Measurements from ENCODE around the gene MATR3. TPM values are rescaled to one million over a fixed set of nuclear protein-coding genes. Genes with fewer than 3 reads are reported as not detected.
"Not testable (repeated sequence)": the region's sequence is repeated elsewhere in the genome, so short reads cannot be mapped to it uniquely, and the experiment has no call there.

Gene MATR3
- total RNA-seq, 3 donors from 2014 or later = 201 to 208 (median 202) TPM

- H3K9me3 Mint-ChIP-seq = no peaks in the 10 kb centered on the region
- peak; percentile 96 for DNase-seq
- peaks cover 13% of the 10 kb centered on the region for H3K36me3 Mint-ChIP-seq (ENCODE audit: insufficient read depth)
- ATAC-seq = peak; percentile 91 to 92
- peaks cover 48% of the 10 kb centered on the region for H3K4me1 Mint-ChIP-seq (ENCODE audit: low read depth)
- H3K27me3 Mint-ChIP-seq (ENCODE audit: low read depth) = no peaks in the 10 kb centered on the region
- peak within 1 kb of the TSS; percentile 100 for H3K4me3 Mint-ChIP-seq
These were observed 48.3 kb downstream of the MATR3 start, which contains the start of gene PAIP2 for GRCh38 chr5:139341689-139342422. TSS of gene PAIP2 (plus strand) at chr5:139341854. CDS start at chr5:139363785, 21,931 bp downstream.

DNA sequence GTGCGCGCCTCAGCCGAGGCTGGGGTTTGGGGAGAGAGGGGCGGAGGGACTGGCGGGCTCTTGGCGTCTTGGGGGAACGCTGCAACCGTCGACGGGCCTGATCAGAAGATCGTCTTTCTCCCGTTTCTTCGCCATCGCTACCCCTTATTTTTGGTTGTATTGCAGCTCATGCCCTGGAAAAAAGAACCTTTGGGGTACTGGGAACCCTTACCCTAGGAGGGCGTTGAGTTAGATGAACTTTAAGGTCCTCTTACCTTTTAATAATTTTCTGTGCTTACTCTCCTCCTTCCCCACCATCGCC lies 48.8 kb downstream of the MATR3 start:
- H3K4me3 Mint-ChIP-seq = peak overlapping the region; percentile 100
- peak; percentile 75 to 79 for ATAC-seq

DNA sequence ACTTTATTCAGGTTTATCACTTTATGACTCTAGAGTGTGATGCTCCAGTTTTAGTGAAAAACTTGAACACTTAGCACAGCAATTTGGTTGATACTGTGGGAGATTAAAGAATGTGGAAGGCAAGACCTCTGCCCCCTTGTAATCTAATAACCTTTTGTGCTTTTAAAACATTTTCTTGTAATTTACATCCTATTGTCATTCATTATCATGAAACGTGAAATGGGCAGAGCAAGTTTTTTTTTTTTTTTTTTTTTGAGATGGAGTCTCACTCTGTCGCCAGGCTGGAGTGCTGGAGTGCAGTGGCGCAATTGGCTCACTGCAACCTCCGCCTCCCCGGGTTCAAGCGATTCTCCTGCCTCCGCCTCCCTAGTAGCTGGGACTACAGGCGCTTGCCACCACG lies 49.9 kb downstream of the MATR3 start:
- Mint-ChIP-seq H3K9me3 (no peaks in the 10 kb centered on the region), H3K4me3 (peak overlapping the region; percentile 100), H3K4me1 (ENCODE audit: low read depth) (peaks cover 50% of the 10 kb centered on the region), H3K27me3 (ENCODE audit: low read depth) (no peaks in the 10 kb centered on the region), H3K36me3 (ENCODE audit: insufficient read depth) (peaks cover 16% of the 10 kb centered on the region)
- DNase-seq (no peak), ATAC-seq (no peak)

More for the DNA sequence above, 48.8 kb downstream of the MATR3 start:
- Mint-ChIP-seq H3K36me3 (ENCODE audit: insufficient read depth) (peaks cover 15% of the 10 kb centered on the region), H3K27me3 (ENCODE audit: low read depth) (no peaks in the 10 kb centered on the region), H3K4me1 (ENCODE audit: low read depth) (peaks cover 50% of the 10 kb centered on the region), H3K9me3 (no peaks in the 10 kb centered on the region)
- DNase-seq = peak; percentile 69

DNA sequence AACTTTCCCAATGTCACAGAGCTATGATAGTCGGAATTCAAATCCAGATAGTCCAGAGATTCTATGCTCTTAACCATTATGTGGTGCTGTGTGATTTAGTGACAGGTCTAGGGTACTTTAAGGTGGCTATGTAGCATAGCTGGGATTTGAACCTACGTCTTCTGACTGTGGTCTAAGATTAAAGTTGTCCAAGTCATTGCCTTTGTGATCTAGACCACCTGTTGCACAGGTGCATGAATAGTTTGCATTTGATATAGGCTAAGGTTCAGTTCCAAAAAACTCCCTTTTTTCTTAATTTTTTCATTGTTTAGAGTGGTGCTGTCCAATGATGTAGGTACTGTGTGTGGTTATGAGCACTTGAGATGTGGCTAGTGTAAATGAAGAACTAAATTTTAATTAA lies 50.6 kb downstream of the MATR3 start:
- Mint-ChIP-seq H3K27me3 (ENCODE audit: low read depth) (no peaks in the 10 kb centered on the region), H3K4me3 (peak overlapping the region; percentile 52), H3K9me3 (no peaks in the 10 kb centered on the region), H3K36me3 (ENCODE audit: insufficient read depth) (peaks cover 16% of the 10 kb centered on the region), H3K4me1 (ENCODE audit: low read depth) (peaks cover 54% of the 10 kb centered on the region)
- no peak for ATAC-seq
- no peak for DNase-seq

GRCh38 chr5:139345442-139345841 lies 51.9 kb downstream of the MATR3 start:
- not testable (repeated sequence) for H3K27me3 Mint-ChIP-seq (ENCODE audit: low read depth); DNase-seq; H3K9me3 Mint-ChIP-seq; H3K4me3 Mint-ChIP-seq; ATAC-seq
- H3K4me1 Mint-ChIP-seq (ENCODE audit: low read depth) = peaks cover 54% of the 10 kb centered on the region
- peaks cover 16% of the 10 kb centered on the region for H3K36me3 Mint-ChIP-seq (ENCODE audit: insufficient read depth)

DNA sequence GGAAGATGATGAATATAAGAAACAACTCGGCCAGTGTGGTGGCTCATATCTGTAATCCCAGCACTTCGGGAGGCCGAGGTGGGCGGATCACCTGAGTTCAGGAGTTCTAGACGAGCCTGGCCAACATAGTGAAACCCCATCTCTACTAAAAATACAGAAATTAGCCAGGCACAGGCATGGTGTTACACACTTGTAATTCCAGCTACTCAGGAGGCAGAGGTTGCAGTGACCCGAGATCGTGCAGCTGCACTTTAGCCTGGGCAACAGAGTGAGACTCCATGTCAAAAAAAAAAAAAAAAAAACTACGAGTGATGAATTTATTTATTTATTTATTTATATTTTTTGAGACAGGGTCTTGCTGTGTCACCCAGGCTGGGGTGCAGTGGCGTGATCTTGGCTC lies 54.3 kb downstream of the MATR3 start:
- Mint-ChIP-seq H3K4me1 (ENCODE audit: low read depth) (peaks cover 49% of the 10 kb centered on the region), H3K36me3 (ENCODE audit: insufficient read depth) (peaks cover 16% of the 10 kb centered on the region)
- not testable (repeated sequence) for H3K27me3 Mint-ChIP-seq (ENCODE audit: low read depth); ATAC-seq; DNase-seq; H3K9me3 Mint-ChIP-seq; H3K4me3 Mint-ChIP-seq

GRCh38 chr5:139354186-139354585 lies 60.6 kb downstream of the MATR3 start:
- no peaks in the 10 kb centered on the region for H3K9me3 Mint-ChIP-seq
- DNase-seq = no peak
- peaks cover 31% of the 10 kb centered on the region for H3K4me1 Mint-ChIP-seq (ENCODE audit: low read depth)

DNA sequence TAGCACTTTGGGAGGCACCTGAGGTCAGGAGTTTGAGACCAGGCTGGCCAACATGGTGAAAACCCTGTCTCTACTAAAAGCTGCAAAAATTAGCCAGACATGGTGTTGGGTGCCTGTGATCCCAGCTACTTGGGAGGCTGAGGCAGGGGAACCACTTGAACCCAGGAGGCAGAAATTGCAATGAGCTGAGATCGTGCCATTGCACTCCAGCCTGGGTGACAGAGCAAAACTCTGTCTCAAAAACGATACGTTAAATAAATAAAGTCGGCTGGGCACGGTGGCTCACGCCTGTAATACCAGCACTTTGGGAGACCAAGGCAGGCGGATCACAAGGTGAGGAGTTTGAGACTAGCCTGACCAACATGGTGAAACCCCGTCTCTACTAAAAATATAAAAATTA lies 62.4 kb downstream of the MATR3 start:
- H3K36me3 Mint-ChIP-seq (ENCODE audit: insufficient read depth); ATAC-seq; DNase-seq; H3K4me3 Mint-ChIP-seq; H3K9me3 Mint-ChIP-seq; H3K27me3 Mint-ChIP-seq (ENCODE audit: low read depth): not testable (repeated sequence)
- peaks cover 31% of the 10 kb centered on the region for H3K4me1 Mint-ChIP-seq (ENCODE audit: low read depth)

More at GRCh38 chr5:139354186-139354585, 60.6 kb downstream of the MATR3 start:
- Mint-ChIP-seq H3K4me3 (no peak overlapping the region), H3K27me3 (ENCODE audit: low read depth) (no peaks in the 10 kb centered on the region), H3K36me3 (ENCODE audit: insufficient read depth) (peaks cover 8% of the 10 kb centered on the region)
- no peak for ATAC-seq

- H3K4me1 Mint-ChIP-seq (ENCODE audit: low read depth) = peaks cover 24% of the 10 kb centered on the region
- no peak overlapping the region for H3K4me3 Mint-ChIP-seq
- no peaks in the 10 kb centered on the region for H3K27me3 Mint-ChIP-seq (ENCODE audit: low read depth)
- no peaks in the 10 kb centered on the region for H3K9me3 Mint-ChIP-seq
- no peak for DNase-seq
- peaks cover 8% of the 10 kb centered on the region for H3K36me3 Mint-ChIP-seq (ENCODE audit: insufficient read depth)
- ATAC-seq = no peak
These were observed 64.5 kb downstream of the MATR3 start for GRCh38 chr5:139358064-139358463.

- Mint-ChIP-seq H3K4me1 (ENCODE audit: low read depth) (peaks cover 16% of the 10 kb centered on the region), H3K36me3 (ENCODE audit: insufficient read depth) (peaks cover 15% of the 10 kb centered on the region), H3K9me3 (no peaks in the 10 kb centered on the region), H3K4me3 (no peak overlapping the region), H3K27me3 (ENCODE audit: low read depth) (no peaks in the 10 kb centered on the region)
- no peak for ATAC-seq
- no peak for DNase-seq
These were observed 66.8 kb downstream of the MATR3 start for GRCh38 chr5:139360384-139360783.

GRCh38 chr5:139361835-139362429 lies 68.4 kb downstream of the MATR3 start:
- no peaks in the 10 kb centered on the region for H3K27me3 Mint-ChIP-seq (ENCODE audit: low read depth)
- H3K36me3 Mint-ChIP-seq (ENCODE audit: insufficient read depth) = peaks cover 23% of the 10 kb centered on the region
- H3K4me3 Mint-ChIP-seq = no peak overlapping the region
- DNase-seq = no peak
- no peak for ATAC-seq
- peaks cover 13% of the 10 kb centered on the region for H3K4me1 Mint-ChIP-seq (ENCODE audit: low read depth)
- H3K9me3 Mint-ChIP-seq = no peaks in the 10 kb centered on the region

DNA sequence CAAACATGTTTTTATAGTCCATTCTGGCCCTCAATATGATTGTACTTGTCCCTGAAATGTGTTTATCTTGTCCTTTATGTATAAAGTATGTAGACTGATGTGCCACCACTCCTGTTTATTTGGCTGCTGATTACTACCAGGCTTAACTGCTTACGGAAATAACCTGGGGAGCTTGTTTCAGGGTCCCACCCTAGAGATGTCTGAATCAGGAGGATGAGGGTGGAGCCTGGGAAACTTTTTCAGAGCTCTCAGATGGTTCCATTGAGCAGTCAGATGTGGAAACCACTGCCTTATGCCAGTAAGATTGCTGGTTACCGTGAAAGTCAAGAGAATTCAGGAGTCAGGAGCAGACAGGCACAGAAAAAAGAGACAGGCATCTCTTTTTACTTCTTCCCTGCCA lies 70.4 kb downstream of the MATR3 start:
- ATAC-seq = peak in 1 of 2 donors; percentile 25
- Mint-ChIP-seq H3K9me3 (no peaks in the 10 kb centered on the region), H3K36me3 (ENCODE audit: insufficient read depth) (peaks cover 23% of the 10 kb centered on the region), H3K27me3 (ENCODE audit: low read depth) (no peaks in the 10 kb centered on the region), H3K4me3 (no peak overlapping the region), H3K4me1 (ENCODE audit: low read depth) (peaks cover 2% of the 10 kb centered on the region)
- no peak for DNase-seq

- Mint-ChIP-seq H3K4me1 (ENCODE audit: low read depth) (peaks cover 2% of the 10 kb centered on the region), H3K36me3 (ENCODE audit: insufficient read depth) (peaks cover 23% of the 10 kb centered on the region), H3K27me3 (ENCODE audit: low read depth) (no peaks in the 10 kb centered on the region), H3K4me3 (no peak overlapping the region), H3K9me3 (no peaks in the 10 kb centered on the region)
- no peak for DNase-seq
- ATAC-seq = no peak
These were observed 70.9 kb downstream of the MATR3 start for GRCh38 chr5:139364466-139364865.

DNA sequence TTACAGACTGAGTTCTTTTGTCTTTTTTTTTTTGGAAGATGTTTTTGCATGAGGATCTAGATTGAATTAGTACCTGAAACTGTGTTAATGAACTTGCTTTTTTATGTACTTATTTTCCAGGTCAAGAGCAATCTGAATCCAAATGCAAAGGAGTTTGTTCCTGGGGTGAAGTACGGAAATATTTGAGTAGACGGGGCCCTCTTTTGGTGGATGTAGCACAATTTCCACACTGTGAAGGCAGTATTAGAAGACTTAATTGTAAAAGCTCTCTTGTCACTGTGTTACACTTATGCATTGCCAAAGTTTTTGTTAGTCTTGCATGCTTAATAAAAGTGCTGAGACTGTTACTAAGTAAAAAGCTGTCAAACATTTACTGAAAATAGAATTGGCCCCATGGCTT lies 75.1 kb downstream of the MATR3 start:
- ATAC-seq (no peak), DNase-seq (no peak)
- Mint-ChIP-seq H3K27me3 (ENCODE audit: low read depth) (no peaks in the 10 kb centered on the region), H3K4me3 (no peak overlapping the region), H3K36me3 (ENCODE audit: insufficient read depth) (peaks cover 26% of the 10 kb centered on the region), H3K4me1 (ENCODE audit: low read depth) (peaks cover 5% of the 10 kb centered on the region), H3K9me3 (no peaks in the 10 kb centered on the region)

DNA sequence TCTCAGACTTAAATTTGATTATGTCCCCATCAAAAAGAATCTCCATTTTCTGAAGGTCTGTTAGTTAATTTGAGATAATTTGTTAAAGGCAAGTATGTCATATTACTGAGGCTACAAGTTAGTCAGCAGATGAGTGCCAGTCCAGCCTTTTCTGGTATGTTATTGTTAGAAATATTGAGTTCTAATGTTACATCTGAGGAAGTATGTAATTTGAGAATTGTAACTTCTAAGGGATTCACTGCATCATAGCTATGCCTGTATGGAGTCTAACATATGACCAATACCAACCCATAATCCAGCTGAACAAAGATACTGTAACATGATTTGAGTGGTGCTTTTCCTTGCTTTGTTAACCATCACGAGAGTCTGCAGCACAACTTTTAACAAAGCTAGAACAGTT lies 75.6 kb downstream of the MATR3 start:
- ATAC-seq (no peak), DNase-seq (no peak)
- Mint-ChIP-seq H3K9me3 (no peaks in the 10 kb centered on the region), H3K27me3 (ENCODE audit: low read depth) (no peaks in the 10 kb centered on the region), H3K4me3 (no peak overlapping the region), H3K4me1 (ENCODE audit: low read depth) (peaks cover 5% of the 10 kb centered on the region), H3K36me3 (ENCODE audit: insufficient read depth) (peaks cover 20% of the 10 kb centered on the region)
